ENCODE measurements around the gene ICOS. TPM values are rescaled to one million over a fixed set of nuclear protein-coding genes. Genes with fewer than 3 reads are reported as not detected.

Gene ICOS
- total RNA-seq, 2 experiments from 2014 or later = 32.0 to 32.2 TPM

DNA sequence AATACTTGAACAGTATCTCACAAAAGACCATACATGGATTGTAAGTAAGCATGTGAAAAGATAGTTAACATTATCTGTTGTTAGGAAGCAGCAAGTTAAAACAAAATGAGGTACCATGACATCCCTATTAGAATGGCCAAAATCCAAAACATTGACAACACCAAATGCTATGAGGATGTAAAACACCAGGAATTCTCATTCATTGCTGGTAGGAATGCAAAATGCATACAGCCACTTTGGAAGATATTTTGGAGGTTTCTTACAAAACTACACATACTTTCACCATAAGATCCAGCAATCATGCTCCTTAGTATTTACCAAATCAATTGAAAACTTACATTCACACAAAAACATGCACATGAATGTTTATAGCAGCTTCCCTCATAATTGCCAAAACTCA, 30.9 kb upstream of the ICOS start:
- H3K27me3 Mint-ChIP-seq = no peaks in the 10 kb centered on the region
- no peak for ATAC-seq (ENCODE audit: low read depth)
- POLR2A ChIA-PET = no interaction called here

DNA sequence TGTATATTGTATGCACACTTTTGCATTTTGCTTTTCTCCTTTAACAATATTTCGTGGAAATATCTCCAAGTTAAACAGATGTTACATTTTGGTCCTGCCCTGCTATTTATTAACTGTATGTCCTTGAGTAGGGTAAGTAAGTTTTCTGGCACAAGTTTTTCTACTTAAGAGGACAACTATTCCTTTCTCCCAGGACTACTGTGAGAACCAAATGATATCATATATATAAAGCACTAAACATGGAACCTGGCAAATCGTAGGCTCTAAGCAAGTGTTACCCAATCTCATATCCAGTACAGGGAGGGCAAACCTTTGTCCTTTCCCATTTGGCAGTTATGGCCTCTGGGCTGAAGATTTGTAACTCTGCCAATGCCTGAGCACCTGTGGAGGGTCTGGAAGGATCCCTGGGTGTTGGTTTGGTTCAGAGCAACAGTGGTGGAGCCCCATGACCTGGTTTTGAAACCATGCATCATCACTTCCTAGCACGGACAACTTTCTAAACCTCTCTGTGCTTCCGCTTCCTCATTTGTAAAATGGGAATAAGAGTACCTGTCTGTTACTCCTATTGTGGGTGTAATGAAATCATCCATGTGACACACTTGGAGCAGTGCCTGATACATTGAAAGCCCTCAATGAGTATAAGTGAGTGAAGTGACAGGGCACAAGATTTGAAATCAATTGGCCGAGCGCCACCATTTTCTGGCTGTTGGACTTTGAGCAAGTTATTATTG, 28.3 kb upstream of the ICOS start:
- Mint-ChIP-seq H3K27ac (no peak overlapping the region), H3K4me3 (no peak overlapping the region), H3K36me3 (peaks cover 3% of the 10 kb centered on the region), H3K27me3 (no peaks in the 10 kb centered on the region), H3K4me1 (peaks cover 11% of the 10 kb centered on the region), H3K9me3 (peaks cover 5% of the 10 kb centered on the region)
- no peak for ATAC-seq (ENCODE audit: low read depth)
- DNase-seq = no peak
- POLR2A ChIA-PET = no interaction called here

More for the DNA sequence above, 30.9 kb upstream of the ICOS start:
- Mint-ChIP-seq H3K36me3 (peaks cover 17% of the 10 kb centered on the region), H3K27ac (no peak overlapping the region), H3K9me3 (peaks cover 15% of the 10 kb centered on the region), H3K4me3 (no peak overlapping the region), H3K4me1 (peaks cover 11% of the 10 kb centered on the region)
- no peak for DNase-seq

DNA sequence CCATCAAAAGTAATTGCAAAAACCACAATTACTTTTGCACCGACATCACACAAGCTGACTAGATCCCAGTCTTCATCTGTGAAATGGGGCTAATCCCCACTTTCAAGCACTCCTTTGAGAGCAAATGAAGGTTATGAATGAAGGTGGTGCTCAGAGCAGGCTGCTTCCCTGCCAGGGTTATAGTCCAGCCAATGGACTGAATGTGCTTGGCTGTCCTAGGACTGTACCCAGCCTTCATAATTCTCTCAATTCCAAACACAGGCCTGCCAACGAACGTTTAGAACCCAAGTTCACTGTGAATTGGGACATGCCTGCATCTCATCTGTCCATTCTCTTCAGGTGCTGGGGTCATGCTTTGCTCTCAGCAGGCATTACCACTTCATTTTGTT, 27.8 kb upstream of the ICOS start:
- ATAC-seq (ENCODE audit: low read depth) = no peak
- Mint-ChIP-seq H3K4me3 (no peak overlapping the region), H3K36me3 (peaks cover 3% of the 10 kb centered on the region), H3K27me3 (peaks cover under 1% of the 10 kb centered on the region), H3K27ac (no peak overlapping the region), H3K4me1 (peaks cover 11% of the 10 kb centered on the region), H3K9me3 (peaks cover 3% of the 10 kb centered on the region)
- DNase-seq = no peak
- POLR2A ChIA-PET = interaction anchor here (0.6 to 1.5 kb wide), 2 partner anchors 37 to 76 kb away, joined by 3 to 5 read pairs; no protein-coding TSS in a partner anchor

DNA sequence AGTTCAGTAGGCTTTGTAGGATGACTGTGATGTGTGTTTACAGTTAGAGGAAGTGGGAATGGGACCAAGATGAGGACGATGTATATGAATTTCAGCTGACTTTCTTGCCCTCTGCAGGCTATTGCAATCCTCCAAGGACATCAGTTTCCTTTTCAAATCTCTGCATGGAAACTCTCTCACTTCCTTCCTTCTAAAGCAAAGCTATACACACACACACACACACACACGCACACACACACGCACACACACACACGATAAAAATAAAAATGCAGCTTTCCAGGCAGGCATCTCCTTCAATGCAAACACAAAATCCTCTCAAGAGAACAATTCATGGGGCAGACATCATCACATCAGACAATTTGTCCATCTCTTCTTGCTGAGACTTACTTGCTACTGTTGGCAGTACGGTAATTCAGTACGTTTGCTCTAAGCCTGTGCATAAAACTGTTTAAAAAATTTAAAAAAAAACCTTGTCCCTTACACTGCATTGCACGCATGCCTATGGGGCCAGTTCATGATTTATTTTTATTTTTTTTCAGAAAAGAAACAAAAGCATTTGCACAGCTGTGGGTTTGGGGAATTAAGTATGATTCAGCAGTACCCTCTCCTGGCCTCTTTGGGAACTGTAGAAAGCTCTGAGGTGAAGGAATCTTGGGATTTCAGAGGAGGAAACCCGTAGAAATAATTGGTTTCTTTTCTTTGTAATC, 27.1 kb upstream of the ICOS start:
- Mint-ChIP-seq H3K36me3 (peaks cover 3% of the 10 kb centered on the region), H3K27ac (peak overlapping the region; percentile 35), H3K4me3 (peak overlapping the region; percentile 65), H3K9me3 (peaks cover 3% of the 10 kb centered on the region), H3K4me1 (peaks cover 11% of the 10 kb centered on the region), H3K27me3 (peaks cover 5% of the 10 kb centered on the region)
- ATAC-seq (ENCODE audit: low read depth) = peak; percentile 58
- no peak for DNase-seq
- POLR2A ChIA-PET = interaction anchor here (0.6 to 1.5 kb wide), 5 partner anchors 38 to 94 kb away, joined by 3 to 5 read pairs (median 4); no protein-coding TSS in a partner anchor

DNA sequence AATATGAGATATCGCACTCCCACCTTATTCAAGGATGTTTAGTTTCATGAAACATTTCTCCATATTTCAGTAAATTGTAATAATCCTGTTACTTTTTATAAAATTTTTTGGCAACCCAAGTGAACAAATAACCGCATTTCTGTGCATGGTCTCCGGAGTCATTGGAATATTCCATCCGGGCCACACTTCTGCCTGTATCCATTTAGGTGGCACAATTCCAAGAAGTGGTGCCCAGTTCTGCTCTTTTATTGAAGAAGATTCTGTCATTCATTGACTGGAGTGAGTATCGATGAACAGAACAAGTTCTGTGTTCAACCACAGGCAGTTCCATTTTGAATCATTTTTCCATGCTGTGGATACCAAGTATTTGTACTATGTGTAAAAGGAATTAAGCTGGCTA, 26.6 kb upstream of the ICOS start:
- no peak overlapping the region for H3K27ac Mint-ChIP-seq
- peaks cover 3% of the 10 kb centered on the region for H3K36me3 Mint-ChIP-seq
- ATAC-seq (ENCODE audit: low read depth) (no peak), DNase-seq (no peak)
- H3K4me3 Mint-ChIP-seq = no peak overlapping the region
- peaks cover 5% of the 10 kb centered on the region for H3K27me3 Mint-ChIP-seq
- peaks cover 13% of the 10 kb centered on the region for H3K4me1 Mint-ChIP-seq
- POLR2A ChIA-PET = interaction anchor here (0.8 to 1.5 kb wide), 4 partner anchors 38 to 95 kb away, joined by 3 to 5 read pairs (median 4); no protein-coding TSS in a partner anchor
- peaks cover 3% of the 10 kb centered on the region for H3K9me3 Mint-ChIP-seq

DNA sequence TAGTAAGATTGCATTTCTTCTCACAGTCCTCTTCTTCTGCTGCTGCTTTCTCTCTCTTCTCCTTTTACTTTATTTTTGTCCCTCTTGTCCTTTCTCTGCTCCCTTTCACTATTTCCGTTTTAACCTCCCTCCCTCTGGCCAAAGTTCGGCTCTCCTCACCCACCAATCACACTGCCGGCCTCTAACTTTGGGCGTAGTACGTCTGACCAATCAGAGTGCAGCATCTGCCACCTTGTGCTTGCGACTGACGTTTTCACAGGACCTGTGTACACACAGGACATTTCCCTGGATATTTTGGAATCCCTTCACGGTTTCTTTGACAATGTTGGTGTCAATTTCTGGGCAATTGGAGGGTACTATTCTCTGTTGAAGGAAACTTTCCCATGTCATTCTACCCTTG, 22.6 kb upstream of the ICOS start:
- POLR2A ChIA-PET = no interaction called here

DNA sequence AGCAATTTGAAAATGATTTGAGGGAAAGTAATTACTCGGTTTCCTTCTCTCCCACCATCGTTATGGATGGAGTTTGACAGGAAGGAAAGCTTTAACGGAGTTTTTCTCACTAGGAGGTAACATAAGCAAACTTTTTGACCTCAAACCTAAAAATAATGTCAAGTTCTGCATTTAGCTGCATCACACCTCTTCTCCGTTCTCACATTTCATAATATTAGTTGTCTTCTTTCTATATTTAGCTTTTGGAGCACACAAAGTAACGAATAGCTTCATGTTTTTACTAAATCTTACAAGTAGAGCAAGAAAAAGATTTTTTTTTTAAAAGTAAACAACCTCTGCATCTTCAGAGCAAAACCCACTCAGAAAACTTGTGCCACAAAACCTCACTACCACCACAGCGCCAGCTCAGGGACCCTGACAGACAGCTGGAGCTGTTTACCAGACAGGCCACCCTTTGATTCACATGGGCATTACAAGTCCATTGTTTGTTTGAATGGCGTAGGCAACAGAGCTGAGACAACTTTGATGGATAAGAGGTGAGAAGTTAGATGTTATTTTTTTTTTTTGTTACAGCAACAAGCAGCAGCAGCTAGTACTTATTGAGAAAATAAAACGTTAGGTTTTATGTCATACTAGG, 21.9 kb upstream of the ICOS start:
- peaks cover 5% of the 10 kb centered on the region for H3K27me3 Mint-ChIP-seq
- DNase-seq (no peak), ATAC-seq (ENCODE audit: low read depth) (no peak)
- no peaks in the 10 kb centered on the region for H3K9me3 Mint-ChIP-seq
- H3K36me3 Mint-ChIP-seq = no peaks in the 10 kb centered on the region
- no peak overlapping the region for H3K27ac Mint-ChIP-seq
- peaks cover 11% of the 10 kb centered on the region for H3K4me1 Mint-ChIP-seq
- POLR2A ChIA-PET = no interaction called here
- H3K4me3 Mint-ChIP-seq = no peak overlapping the region

More for the DNA sequence above, 22.6 kb upstream of the ICOS start:
- no peaks in the 10 kb centered on the region for H3K36me3 Mint-ChIP-seq
- peaks cover 5% of the 10 kb centered on the region for H3K27me3 Mint-ChIP-seq
- no peak for ATAC-seq (ENCODE audit: low read depth)
- DNase-seq = no peak
- no peak overlapping the region for H3K4me3 Mint-ChIP-seq
- no peak overlapping the region for H3K27ac Mint-ChIP-seq
- H3K9me3 Mint-ChIP-seq = no peaks in the 10 kb centered on the region
- peaks cover 15% of the 10 kb centered on the region for H3K4me1 Mint-ChIP-seq

DNA sequence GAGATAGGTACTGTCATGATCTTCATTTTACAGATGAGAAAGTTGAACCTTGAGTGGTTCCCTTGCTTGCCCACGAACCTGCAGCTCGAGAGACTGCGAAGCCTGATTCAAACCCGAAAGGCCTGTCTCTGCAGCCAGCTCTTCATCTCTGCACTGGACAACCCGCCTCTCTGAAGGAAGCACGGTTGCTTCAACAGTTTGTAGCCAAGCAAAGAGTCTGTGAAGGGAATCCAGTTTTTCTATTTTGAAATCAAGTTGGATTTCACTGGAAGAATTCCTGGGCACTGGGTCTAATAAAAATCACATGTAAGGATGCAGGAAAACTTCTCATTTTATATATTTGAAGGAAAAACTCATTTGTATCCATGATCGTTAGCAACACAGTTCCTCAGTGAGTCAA, 21.3 kb upstream of the ICOS start:
- ATAC-seq (ENCODE audit: low read depth) = no peak
- POLR2A ChIA-PET = no interaction called here
- Mint-ChIP-seq H3K9me3 (no peaks in the 10 kb centered on the region), H3K36me3 (no peaks in the 10 kb centered on the region), H3K4me3 (no peak overlapping the region), H3K27me3 (peaks cover 5% of the 10 kb centered on the region), H3K27ac (no peak overlapping the region), H3K4me1 (peaks cover 7% of the 10 kb centered on the region)
- no peak for DNase-seq

DNA sequence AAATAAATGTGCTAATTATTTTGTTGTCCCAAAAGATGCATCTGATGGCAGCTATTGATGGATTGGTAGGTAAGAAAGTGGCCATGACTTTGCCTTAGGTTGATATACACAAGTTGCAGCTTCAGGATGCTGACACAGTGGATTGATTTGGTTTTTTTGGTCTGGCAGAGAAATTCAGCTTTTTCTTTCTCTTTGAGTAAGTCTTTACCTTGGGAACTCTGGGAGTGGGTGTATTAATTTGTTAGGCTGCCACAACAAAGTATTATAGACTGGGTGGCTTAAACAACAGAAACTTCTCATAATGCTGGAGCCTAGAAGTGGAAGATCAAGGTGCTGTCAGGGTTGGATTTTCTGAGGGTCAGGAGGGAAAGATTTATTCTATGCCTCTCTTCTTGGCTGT, 19.8 kb upstream of the ICOS start:
- DNase-seq (no peak), ATAC-seq (ENCODE audit: low read depth) (no peak)
- Mint-ChIP-seq H3K4me1 (peaks cover 7% of the 10 kb centered on the region), H3K27ac (no peak overlapping the region), H3K9me3 (no peaks in the 10 kb centered on the region), H3K27me3 (peaks cover 5% of the 10 kb centered on the region), H3K36me3 (no peaks in the 10 kb centered on the region), H3K4me3 (no peak overlapping the region)
- POLR2A ChIA-PET = interaction anchor here (0.7 kb wide), 1 partner anchor 18 kb away, joined by 6 read pairs; no protein-coding TSS in a partner anchor

DNA sequence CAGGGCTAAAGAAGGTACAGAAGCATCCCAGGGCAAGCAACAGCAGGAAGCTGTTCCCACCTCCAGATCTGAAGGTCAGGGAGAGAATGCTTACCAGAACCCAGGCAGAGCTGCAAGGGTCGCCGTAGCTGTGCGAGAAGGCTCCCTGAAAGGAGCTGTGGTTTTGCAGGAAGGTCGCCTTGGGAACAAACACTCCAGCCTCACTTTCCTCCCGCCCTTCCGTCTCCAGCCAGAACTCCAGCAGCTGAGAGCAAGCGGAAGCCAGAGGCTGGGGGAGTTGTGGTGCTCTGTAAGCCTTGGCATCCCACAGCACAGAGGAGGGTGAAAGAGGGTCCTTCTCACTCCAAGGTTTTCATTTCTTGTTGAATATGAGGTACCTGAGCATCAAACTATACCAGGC, 18.3 kb upstream of the ICOS start:
- Mint-ChIP-seq H3K4me1 (peaks cover 7% of the 10 kb centered on the region), H3K9me3 (no peaks in the 10 kb centered on the region), H3K27me3 (peaks cover 5% of the 10 kb centered on the region), H3K4me3 (no peak overlapping the region), H3K27ac (no peak overlapping the region), H3K36me3 (no peaks in the 10 kb centered on the region)
- POLR2A ChIA-PET = no interaction called here
- ATAC-seq (ENCODE audit: low read depth) = no peak
- DNase-seq = no peak

DNA sequence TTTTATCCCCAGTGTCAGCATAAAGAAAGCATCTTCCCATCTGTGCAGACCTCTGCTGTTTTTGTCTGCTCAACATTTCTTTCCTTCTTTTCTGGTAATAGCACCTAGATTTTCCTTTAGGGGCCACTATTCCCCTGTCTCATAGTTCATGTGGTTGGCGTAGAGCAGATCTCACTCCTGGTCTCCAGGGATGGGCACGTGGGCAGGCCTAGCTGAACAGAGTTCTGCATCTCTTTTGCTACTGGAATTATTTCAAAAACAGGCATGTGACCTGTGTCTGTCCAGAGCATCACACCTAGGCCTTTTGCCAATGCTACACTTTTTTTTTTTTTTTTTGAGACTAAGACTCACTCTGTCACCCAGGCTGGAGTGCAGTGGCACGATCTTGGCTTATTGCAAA, 17.7 kb upstream of the ICOS start:
- Mint-ChIP-seq H3K4me1 (peaks cover 7% of the 10 kb centered on the region), H3K9me3 (no peaks in the 10 kb centered on the region), H3K4me3 (no peak overlapping the region), H3K27ac (no peak overlapping the region), H3K27me3 (peaks cover 5% of the 10 kb centered on the region), H3K36me3 (no peaks in the 10 kb centered on the region)
- POLR2A ChIA-PET = no interaction called here
- ATAC-seq (ENCODE audit: low read depth) = no peak
- no peak for DNase-seq

DNA sequence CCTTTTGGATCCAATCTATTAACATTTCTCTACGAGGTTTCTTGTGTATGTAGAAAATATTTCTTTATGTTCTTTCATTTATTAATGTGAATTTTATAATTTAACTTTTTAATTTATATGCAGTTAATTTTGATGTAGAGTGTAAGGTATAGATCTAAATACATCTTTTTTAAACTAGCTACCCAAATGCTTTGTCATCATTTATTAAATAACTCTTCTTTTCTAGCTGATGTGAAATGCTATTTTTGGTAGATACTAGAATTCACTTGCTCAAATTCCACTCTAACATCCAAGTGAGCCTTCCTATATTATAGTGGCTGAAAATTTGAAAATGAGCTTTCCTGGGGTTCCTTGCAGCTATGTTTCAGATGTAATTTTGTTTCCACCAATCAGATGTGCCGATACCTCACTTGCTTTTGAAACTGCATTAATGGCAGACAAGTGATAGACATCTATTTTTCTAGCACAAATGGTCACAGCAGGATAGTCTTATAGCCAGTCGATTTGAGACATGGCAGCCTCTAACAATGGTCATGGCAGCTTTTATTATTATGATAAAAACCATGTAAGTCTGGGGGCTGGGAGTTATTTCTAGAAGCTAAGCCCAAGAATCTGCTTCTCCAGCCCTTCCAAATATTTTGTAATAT, 10.9 kb upstream of the ICOS start:
- H3K36me3 Mint-ChIP-seq = no peaks in the 10 kb centered on the region
- no peak for ATAC-seq (ENCODE audit: low read depth)
- H3K9me3 Mint-ChIP-seq = no peaks in the 10 kb centered on the region
- peaks cover 2% of the 10 kb centered on the region for H3K4me1 Mint-ChIP-seq
- H3K27ac Mint-ChIP-seq = no peak overlapping the region
- POLR2A ChIA-PET = no interaction called here
- DNase-seq = no peak
- no peak overlapping the region for H3K4me3 Mint-ChIP-seq
- H3K27me3 Mint-ChIP-seq = peaks cover 3% of the 10 kb centered on the region

DNA sequence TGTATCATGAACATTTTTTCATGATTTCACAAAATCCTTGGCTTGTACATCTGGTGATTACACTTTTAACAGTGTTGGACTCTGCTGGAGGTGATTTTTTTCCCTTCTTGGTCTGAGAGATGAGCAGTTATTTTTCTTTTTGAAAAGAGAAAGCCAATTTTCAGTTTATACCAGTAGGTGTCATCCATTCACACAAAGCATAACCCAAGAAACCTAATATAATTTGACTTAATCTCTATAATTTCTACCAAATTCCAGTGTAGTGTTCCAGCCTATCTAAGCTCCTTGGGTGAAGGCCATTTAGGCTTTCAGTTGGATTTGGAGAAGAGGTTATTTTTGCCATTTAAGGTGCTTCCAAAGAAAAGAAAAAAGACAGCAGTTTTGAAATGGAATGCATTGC, 7.7 kb upstream of the ICOS start:
- ATAC-seq (ENCODE audit: low read depth) = peak; percentile 26
- H3K36me3 Mint-ChIP-seq = peaks cover 4% of the 10 kb centered on the region

More for the DNA sequence above, 7.7 kb upstream of the ICOS start:
- H3K27ac Mint-ChIP-seq = no peak overlapping the region
- H3K9me3 Mint-ChIP-seq = no peaks in the 10 kb centered on the region
- peaks cover 3% of the 10 kb centered on the region for H3K27me3 Mint-ChIP-seq
- peaks cover 9% of the 10 kb centered on the region for H3K4me1 Mint-ChIP-seq
- no peak overlapping the region for H3K4me3 Mint-ChIP-seq
- POLR2A ChIA-PET = no interaction called here
- DNase-seq = no peak
